Stimulated activated effector memory CD8-positive, alpha-beta T cell treated with anti-CD3 and anti-CD28 coated beads, Interleukin-12 subunit alpha, Interleukin-12 subunit beta, amount 100 ng/mL, for 72 hours (primary cell): ENCODE data around the gene ZNF367.

Experiments
- ATAC-seq: fragments of 150-1000 bp; cut with Tn5 transposase; 2 replicates; pipeline ENCODE4 v1.10.0; 2021
- DNase-seq, 2 donors: peaks; one replicate each; pipeline ENCODE4 v3.0.0; 2021 to 2022; ENCODE audit warnings: low spot score in 2 of 2
- H3K27ac Mint-ChIP-seq: one replicate; pipeline ENCODE4 v1.8.0; 2022; ENCODE audit warnings: mild to moderate bottlenecking, mixed read lengths
- H3K36me3 Mint-ChIP-seq: one replicate; pipeline ENCODE4 v1.8.0; 2022; ENCODE audit warnings: mild to moderate bottlenecking, mixed read lengths
- H3K4me1 Mint-ChIP-seq: one replicate; pipeline ENCODE4 v1.8.0; 2022; ENCODE audit warnings: mixed read lengths
- H3K4me3 Mint-ChIP-seq: one replicate; pipeline ENCODE4 v1.8.0; 2022; ENCODE audit warnings: mild to moderate bottlenecking, mixed read lengths
- H3K9me3 Mint-ChIP-seq: one replicate; pipeline ENCODE4 v1.8.0; 2022; ENCODE audit warnings: mixed read lengths

Gene ZNF367

DNA sequence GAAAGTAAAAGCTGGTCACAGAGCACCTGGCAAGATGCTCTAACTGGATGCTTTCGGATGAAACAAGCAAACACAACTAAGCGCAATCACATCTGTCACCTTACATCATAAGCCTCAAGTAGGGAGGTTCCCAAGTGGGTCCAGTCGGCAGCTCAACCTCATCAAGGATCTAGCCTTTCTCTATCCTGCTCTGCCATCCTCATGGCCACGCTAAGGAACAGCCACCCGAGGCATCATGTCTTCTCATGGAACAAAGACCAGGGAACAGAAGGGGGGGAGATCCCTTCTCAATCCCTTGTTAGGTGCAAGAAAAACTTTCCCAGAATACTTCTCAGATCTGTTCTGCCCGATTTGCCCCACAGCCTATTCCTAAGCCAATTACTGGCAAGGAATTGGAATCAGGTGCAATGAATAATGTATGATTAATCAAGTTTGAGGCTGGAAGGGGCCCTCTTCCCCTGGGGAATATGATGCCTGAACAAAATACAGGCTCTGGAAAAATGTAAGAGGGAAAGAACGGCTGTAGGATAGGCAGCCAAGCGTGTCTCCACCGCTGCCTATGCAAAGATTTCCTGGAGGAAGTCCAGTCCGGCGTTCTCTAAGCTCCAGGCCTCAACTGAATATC, 30.5 kb upstream of the ZNF367 start:
- ATAC-seq (no peak), DNase-seq (no peak)
- Mint-ChIP-seq H3K4me3 (no peak overlapping the region), H3K27ac (no peak overlapping the region), H3K9me3 (no peaks in the 10 kb centered on the region), H3K4me1 (peaks cover 17% of the 10 kb centered on the region), H3K36me3 (no peaks in the 10 kb centered on the region)

DNA sequence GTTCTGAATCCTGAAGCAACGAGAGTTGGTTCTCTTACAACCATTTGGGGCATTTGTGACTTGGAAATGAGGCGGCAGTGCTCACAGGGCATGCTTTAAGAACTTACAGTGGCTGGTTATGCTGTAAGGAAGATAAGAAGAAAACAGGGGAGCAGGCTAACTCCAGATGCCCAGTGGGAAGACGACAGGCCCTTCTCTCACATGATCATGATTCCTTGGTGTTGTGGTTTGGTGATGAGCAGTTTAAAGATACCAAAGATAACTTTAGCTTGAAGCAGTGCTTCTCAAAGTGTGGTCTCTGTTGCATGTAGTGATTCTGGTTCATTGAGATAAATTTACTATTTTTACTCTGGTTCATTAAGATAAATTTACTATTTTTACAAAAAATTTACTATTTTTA, 29.2 kb upstream of the ZNF367 start:
- H3K27ac Mint-ChIP-seq = no peak overlapping the region
- ATAC-seq = no peak
- no peak overlapping the region for H3K4me3 Mint-ChIP-seq

DNA sequence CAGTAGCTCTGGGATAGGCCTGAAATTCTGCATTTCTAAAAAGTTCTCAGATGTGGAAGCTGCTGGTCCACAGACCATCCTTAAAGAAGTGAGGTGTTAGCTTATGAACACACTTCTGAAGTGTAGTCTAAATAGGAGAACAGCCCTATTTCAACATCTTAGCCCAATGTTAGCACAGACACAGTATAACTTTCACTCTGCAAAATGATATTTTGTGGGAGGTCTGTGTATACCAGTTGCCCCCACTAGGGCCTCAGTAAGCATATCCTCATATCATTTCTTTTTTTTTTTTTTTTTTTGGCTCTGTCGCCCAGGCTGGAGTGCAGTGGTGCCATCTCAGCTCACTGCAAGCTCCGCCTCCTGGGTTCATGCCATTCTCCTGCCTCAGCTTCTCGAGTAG, 24.3 kb upstream of the ZNF367 start:
- no peak for DNase-seq
- ATAC-seq = no peak
- Mint-ChIP-seq H3K9me3 (no peaks in the 10 kb centered on the region), H3K4me1 (peaks cover 5% of the 10 kb centered on the region), H3K36me3 (no peaks in the 10 kb centered on the region), H3K4me3 (no peak overlapping the region), H3K27ac (no peak overlapping the region)

More for the DNA sequence above, 29.2 kb upstream of the ZNF367 start:
- no peaks in the 10 kb centered on the region for H3K9me3 Mint-ChIP-seq
- DNase-seq = no peak
- H3K36me3 Mint-ChIP-seq = no peaks in the 10 kb centered on the region
- peaks cover 14% of the 10 kb centered on the region for H3K4me1 Mint-ChIP-seq

DNA sequence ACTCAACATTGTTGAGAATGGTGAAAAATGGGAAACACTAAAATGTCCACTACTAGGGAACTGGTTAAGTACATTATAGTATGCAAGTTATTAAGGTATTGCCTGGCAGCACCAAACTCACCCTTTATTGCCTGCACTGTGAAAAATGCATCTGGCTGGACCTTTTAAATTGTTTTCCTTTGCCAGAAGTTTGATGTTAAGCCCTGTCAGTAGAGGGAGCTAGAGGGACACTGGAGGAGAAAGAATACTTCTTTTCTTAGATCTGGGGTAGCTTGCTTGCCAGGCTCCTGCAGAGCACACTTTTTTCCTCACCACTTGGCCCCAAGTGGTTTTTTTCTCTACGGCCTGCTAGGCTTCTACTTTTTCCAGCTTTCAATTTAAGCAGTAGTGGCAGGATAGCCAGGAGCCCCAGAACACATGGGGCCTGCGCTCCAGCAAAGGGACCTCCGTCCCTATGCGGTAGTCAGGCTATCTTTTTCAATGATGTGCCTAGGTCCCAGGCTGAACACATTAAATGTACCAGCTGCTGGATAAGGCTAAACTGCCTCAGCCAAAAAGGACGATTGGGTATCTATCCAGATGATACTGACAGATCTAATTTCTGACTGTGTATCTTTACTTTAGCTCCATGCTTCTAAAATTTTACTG, 23.8 kb upstream of the ZNF367 start:
- Mint-ChIP-seq H3K9me3 (no peaks in the 10 kb centered on the region), H3K27ac (no peak overlapping the region), H3K4me1 (no peaks in the 10 kb centered on the region), H3K36me3 (no peaks in the 10 kb centered on the region), H3K4me3 (no peak overlapping the region)
- ATAC-seq (no peak), DNase-seq (no peak)

GRCh38 chr9:96440671-96441199, 22.6 kb upstream of the ZNF367 start:
- DNase-seq (no peak), ATAC-seq (no peak)
- Mint-ChIP-seq H3K27ac (no peak overlapping the region), H3K4me3 (no peak overlapping the region), H3K4me1 (peaks cover 7% of the 10 kb centered on the region), H3K36me3 (no peaks in the 10 kb centered on the region), H3K9me3 (no peaks in the 10 kb centered on the region)

DNA sequence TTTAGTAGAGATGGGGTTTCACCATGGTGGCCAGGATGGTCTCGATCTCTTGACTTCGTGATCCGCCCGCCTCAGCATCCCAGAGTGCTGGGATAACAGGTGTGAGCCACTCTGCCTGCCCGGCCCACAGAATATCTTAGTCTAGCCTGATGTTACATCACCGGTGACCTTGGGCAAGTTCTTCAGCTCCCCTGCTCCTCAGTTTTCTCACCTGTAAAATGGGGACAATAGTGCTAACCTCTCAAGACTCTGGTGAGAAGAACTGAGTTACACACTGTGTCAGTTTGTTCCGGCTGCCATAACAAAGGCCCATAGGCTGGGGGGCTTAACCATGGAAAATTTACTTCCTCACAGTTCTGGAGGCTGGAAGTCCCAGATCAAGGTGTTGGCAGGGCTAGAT, 19.3 kb upstream of the ZNF367 start:
- no peaks in the 10 kb centered on the region for H3K36me3 Mint-ChIP-seq
- H3K27ac Mint-ChIP-seq = no peak overlapping the region
- peaks cover 11% of the 10 kb centered on the region for H3K4me1 Mint-ChIP-seq
- DNase-seq = no peak
- no peak overlapping the region for H3K4me3 Mint-ChIP-seq
- no peaks in the 10 kb centered on the region for H3K9me3 Mint-ChIP-seq
- ATAC-seq = no peak

- DNase-seq (no peak), ATAC-seq (peak; percentile 9)
- Mint-ChIP-seq H3K27ac (no peak overlapping the region), H3K4me1 (peaks cover 11% of the 10 kb centered on the region), H3K36me3 (no peaks in the 10 kb centered on the region), H3K4me3 (no peak overlapping the region), H3K9me3 (no peaks in the 10 kb centered on the region)
These were observed 18.4 kb upstream of the ZNF367 start for GRCh38 chr9:96436456-96437126.

GRCh38 chr9:96436063-96436455, 17.9 kb upstream of the ZNF367 start:
- peak; percentile 93 for ATAC-seq

DNA sequence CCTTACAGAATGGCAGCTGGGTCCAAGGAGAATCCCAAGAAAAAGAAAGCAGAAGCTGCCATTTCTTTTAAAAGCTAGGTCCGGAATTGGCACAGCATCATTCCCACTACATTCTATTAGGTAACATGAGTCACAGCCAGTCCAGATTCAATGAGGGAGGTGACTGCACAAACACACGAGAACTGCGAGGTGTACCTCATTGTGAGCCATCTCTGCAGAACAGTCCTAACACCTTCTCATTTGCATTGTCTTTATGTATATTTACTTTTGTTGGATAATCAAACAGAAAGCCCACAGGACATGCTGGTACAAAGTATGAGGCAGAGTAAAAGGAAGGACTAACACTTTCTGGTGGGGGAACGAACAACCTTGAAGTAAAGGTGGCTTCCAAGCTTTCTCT, 17.2 kb upstream of the ZNF367 start:
- ATAC-seq = no peak
- no peak for DNase-seq
- H3K27ac Mint-ChIP-seq = no peak overlapping the region

More at GRCh38 chr9:96436063-96436455, 17.9 kb upstream of the ZNF367 start:
- DNase-seq = no peak
- H3K9me3 Mint-ChIP-seq = no peaks in the 10 kb centered on the region
- H3K36me3 Mint-ChIP-seq = no peaks in the 10 kb centered on the region
- peaks cover 11% of the 10 kb centered on the region for H3K4me1 Mint-ChIP-seq
- no peak overlapping the region for H3K4me3 Mint-ChIP-seq
- no peak overlapping the region for H3K27ac Mint-ChIP-seq

DNA sequence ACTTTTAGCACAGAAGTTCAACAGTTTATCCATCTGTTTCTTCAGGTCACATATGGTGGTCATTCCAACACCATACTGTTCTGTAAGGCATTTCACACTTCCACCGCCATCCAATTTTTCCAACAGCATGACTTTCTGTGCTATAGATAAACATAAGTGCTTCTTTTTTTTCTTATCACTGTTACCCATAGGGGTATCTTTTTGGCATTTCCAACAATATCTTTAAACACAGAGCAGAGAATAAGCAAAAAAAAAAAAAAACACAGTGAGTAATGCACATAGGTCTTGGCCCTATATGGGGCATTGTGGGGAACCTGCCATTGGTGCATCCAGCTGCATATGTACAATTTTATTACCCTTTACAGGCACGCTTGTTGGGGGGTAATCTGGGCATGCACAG, 12.2 kb upstream of the ZNF367 start:
- no peaks in the 10 kb centered on the region for H3K36me3 Mint-ChIP-seq
- no peaks in the 10 kb centered on the region for H3K9me3 Mint-ChIP-seq
- H3K4me1 Mint-ChIP-seq = peaks cover 9% of the 10 kb centered on the region
- no peak overlapping the region for H3K4me3 Mint-ChIP-seq
- no peak overlapping the region for H3K27ac Mint-ChIP-seq
- no peak for DNase-seq
- ATAC-seq = no peak

More for the DNA sequence above, 17.2 kb upstream of the ZNF367 start:
- no peaks in the 10 kb centered on the region for H3K9me3 Mint-ChIP-seq
- H3K4me3 Mint-ChIP-seq = no peak overlapping the region
- H3K4me1 Mint-ChIP-seq = peaks cover 11% of the 10 kb centered on the region
- H3K36me3 Mint-ChIP-seq = no peaks in the 10 kb centered on the region

DNA sequence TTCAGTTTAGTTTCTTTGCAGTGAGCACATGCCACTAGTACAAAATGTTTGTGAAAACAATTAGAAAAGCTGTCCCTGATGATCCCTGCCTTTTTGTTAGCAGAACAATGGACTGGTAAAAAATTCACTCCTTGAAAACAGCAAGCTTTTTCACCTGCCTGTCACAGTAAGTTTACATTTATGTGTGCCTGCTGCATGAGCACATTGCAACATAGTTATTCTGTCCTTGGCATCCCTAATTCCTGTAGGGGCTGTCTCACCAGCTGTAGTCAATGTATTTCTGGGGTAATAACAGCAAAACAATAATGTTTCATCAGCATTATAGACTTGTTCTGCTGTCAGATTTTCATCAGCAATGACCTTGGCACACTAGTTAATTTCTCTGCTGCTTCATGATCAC, 11.6 kb upstream of the ZNF367 start:
- ATAC-seq (no peak), DNase-seq (no peak)
- no peak overlapping the region for H3K27ac Mint-ChIP-seq
- H3K4me1 Mint-ChIP-seq = peaks cover 15% of the 10 kb centered on the region
- H3K9me3 Mint-ChIP-seq = no peaks in the 10 kb centered on the region
- no peak overlapping the region for H3K4me3 Mint-ChIP-seq
- H3K36me3 Mint-ChIP-seq = no peaks in the 10 kb centered on the region

- DNase-seq (no peak), ATAC-seq (no peak)
- Mint-ChIP-seq H3K36me3 (no peaks in the 10 kb centered on the region), H3K4me3 (no peak overlapping the region), H3K4me1 (peaks cover 25% of the 10 kb centered on the region), H3K9me3 (no peaks in the 10 kb centered on the region), H3K27ac (peak overlapping the region; percentile 65)
These were observed 7.5 kb upstream of the ZNF367 start for GRCh38 chr9:96425500-96426169.

DNA sequence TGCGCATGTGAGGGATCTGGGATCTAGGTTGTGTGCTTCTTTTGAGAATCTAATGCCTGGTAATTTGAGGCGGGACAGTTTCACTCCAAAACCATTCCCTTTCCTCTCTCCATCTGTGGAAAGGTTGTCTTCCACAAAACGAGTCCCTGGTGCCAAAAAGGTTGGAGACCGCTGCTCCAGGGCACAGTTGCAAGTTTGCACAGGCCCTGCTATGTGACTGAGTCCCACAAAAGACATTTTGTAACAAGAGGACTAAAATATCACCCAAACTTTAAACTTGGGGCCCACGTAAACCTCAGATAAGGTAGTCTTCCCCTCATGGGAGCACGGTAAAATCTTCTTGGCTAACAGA, 5.8 kb upstream of the ZNF367 start:
- no peak for ATAC-seq
- H3K4me1 Mint-ChIP-seq = peaks cover 38% of the 10 kb centered on the region
- no peak overlapping the region for H3K4me3 Mint-ChIP-seq
- no peak for DNase-seq
- no peaks in the 10 kb centered on the region for H3K9me3 Mint-ChIP-seq
- peaks cover 2% of the 10 kb centered on the region for H3K36me3 Mint-ChIP-seq
- no peak overlapping the region for H3K27ac Mint-ChIP-seq

- DNase-seq (no peak), ATAC-seq (no peak)
- Mint-ChIP-seq H3K4me1 (peaks cover 38% of the 10 kb centered on the region), H3K9me3 (no peaks in the 10 kb centered on the region), H3K4me3 (no peak overlapping the region), H3K27ac (no peak overlapping the region), H3K36me3 (peaks cover 7% of the 10 kb centered on the region)
These were observed 5.3 kb upstream of the ZNF367 start for GRCh38 chr9:96423322-96423984.
